Neuronal stem cell (in vitro differentiated cells): ENCODE measurements around the gene RIMKLA.

Experiments used
- DNase-seq: peaks from one replicate; pipeline ENCODE4 v3.0.0-alpha.2; 2013; ENCODE audit warnings: low spot score
- H2AFZ ChIP-seq: one replicate; pipeline ENCODE4 v1.6.1; 2013; ENCODE audit warnings: mild to moderate bottlenecking, low read length, inconsistent platforms
- H2AK5ac ChIP-seq: 2 replicates; pipeline ENCODE4 v1.6.1; 2013; ENCODE audit warnings: low read depth, mild to moderate bottlenecking, inconsistent platforms, low read length, moderate library complexity, mixed read lengths
- H2BK120ac ChIP-seq: 2 replicates; pipeline ENCODE4 v1.6.1; 2013; ENCODE audit warnings: low read depth, mild to moderate bottlenecking, inconsistent platforms, low read length, moderate library complexity, mixed read lengths
- H2BK12ac ChIP-seq: one replicate; pipeline ENCODE4 v1.6.1; 2013; ENCODE audit warnings: low read length, inconsistent platforms
- H2BK15ac ChIP-seq: 2 replicates; pipeline ENCODE4 v1.6.1; 2013; ENCODE audit warnings: mild to moderate bottlenecking, low read length, inconsistent platforms, mixed read lengths
- H2BK5ac ChIP-seq: one replicate; pipeline ENCODE4 v1.6.1; 2013; ENCODE audit warnings: inconsistent platforms, mild to moderate bottlenecking, low read length, moderate library complexity
- H3K14ac ChIP-seq: one replicate; pipeline ENCODE4 v1.6.1; 2013; ENCODE audit warnings: low read length, inconsistent platforms
- H3K18ac ChIP-seq: 2 replicates; pipeline ENCODE4 v1.6.1; 2013; ENCODE audit warnings: low read length, inconsistent platforms
- H3K23ac ChIP-seq: 2 replicates; pipeline ENCODE4 v1.6.1; 2013; ENCODE audit warnings: low read depth, mild to moderate bottlenecking, mixed read lengths, low read length, inconsistent platforms; ENCODE audit not compliant: poor library complexity
- H3K27ac ChIP-seq: replicated peaks from 3 replicates; pipeline ENCODE4 v1.5.1; 2013; ENCODE audit warnings: low read length, inconsistent platforms
- H3K27me3 ChIP-seq, 3 experiments: 2 replicates each; pipeline ENCODE4 v1.6.1; 2013; ENCODE audit warnings: low read length in 3 of 3, mild to moderate bottlenecking in 2 of 3, inconsistent platforms in 1 of 3, low read depth in 1 of 3, mixed read lengths in 1 of 3, moderate library complexity in 1 of 3; ENCODE audit not compliant: control insufficient read depth in 3 of 3, insufficient read depth in 3 of 3
- H3K36me3 ChIP-seq, 2 donors: replicated peaks in 1 of 2; 2 replicates each; pipeline ENCODE4 v1.6.1; 2013; ENCODE audit warnings: low read length in 2 of 2; ENCODE audit not compliant: control insufficient read depth in 2 of 2, insufficient read depth in 2 of 2
- H3K4ac ChIP-seq: 2 replicates; pipeline ENCODE4 v1.6.1; 2013; ENCODE audit warnings: inconsistent platforms, mild to moderate bottlenecking, low read length, moderate library complexity
- H3K4me1 ChIP-seq, 2 donors: 1 replicate in 1 of 2; 2 replicates in 1 of 2; pipeline ENCODE4 v1.6.1; 2013; ENCODE audit warnings: low read length in 2 of 2, low read depth in 1 of 2; ENCODE audit not compliant: control insufficient read depth in 2 of 2, insufficient read depth in 1 of 2
- H3K4me2 ChIP-seq: one replicate; pipeline ENCODE4 v1.6.1; 2013; ENCODE audit warnings: mild to moderate bottlenecking, low read length, inconsistent platforms; ENCODE audit not compliant: insufficient read depth, poor library complexity, severe bottlenecking
- H3K4me3 ChIP-seq, 2 donors: 2 replicates each; pipeline ENCODE4 v1.5.1; 2013; ENCODE audit warnings: low read length in 2 of 2, mild to moderate bottlenecking in 2 of 2, inconsistent platforms in 1 of 2, moderate library complexity in 1 of 2
- H3K79me1 ChIP-seq: one replicate; pipeline ENCODE4 v1.6.1; 2013; ENCODE audit warnings: low read depth, mild to moderate bottlenecking, inconsistent platforms, low read length, moderate library complexity
- H3K9ac ChIP-seq: one replicate; pipeline ENCODE4 v1.6.1; 2013; ENCODE audit warnings: mild to moderate bottlenecking, low read depth, low read length, inconsistent platforms; ENCODE audit not compliant: poor library complexity
- H3K9me3 ChIP-seq, 2 donors: replicated peaks in 1 of 2; 2 replicates each; pipeline versions ENCODE3 to v1.6.1; 2013; ENCODE audit warnings: low read length in 2 of 2, mild to moderate bottlenecking in 2 of 2, inconsistent platforms in 1 of 2, low read depth in 1 of 2, mixed read lengths in 1 of 2, moderate library complexity in 1 of 2; ENCODE audit not compliant: control insufficient read depth in 2 of 2, insufficient read depth in 1 of 2
- H4K8ac ChIP-seq: one replicate; pipeline ENCODE4 v1.6.1; 2013; ENCODE audit warnings: low read depth, mild to moderate bottlenecking, inconsistent platforms, low read length, moderate library complexity
- H4K91ac ChIP-seq: one replicate; pipeline ENCODE4 v1.6.1; 2013; ENCODE audit warnings: low read length, low read depth, mild to moderate bottlenecking, inconsistent platforms; ENCODE audit not compliant: poor library complexity
- WGBS, 2 donors: extraction: QIAGEN DNeasy Blood & Tissue Kit; methylation state at CpG; one replicate each; pipeline ENCODE4 v1.1.7; 2013; ENCODE audit warnings: missing lambda C conversion rate in 2 of 2, mixed read lengths in 1 of 2; ENCODE audit not compliant: insufficient read length in 2 of 2, insufficient replicate concordance in 1 of 2; ENCODE audit errors: extremely low coverage in 2 of 2; 5-methylcytosine and 5-hydroxymethylcytosine counted together

The RIMKLA gene

DNA sequence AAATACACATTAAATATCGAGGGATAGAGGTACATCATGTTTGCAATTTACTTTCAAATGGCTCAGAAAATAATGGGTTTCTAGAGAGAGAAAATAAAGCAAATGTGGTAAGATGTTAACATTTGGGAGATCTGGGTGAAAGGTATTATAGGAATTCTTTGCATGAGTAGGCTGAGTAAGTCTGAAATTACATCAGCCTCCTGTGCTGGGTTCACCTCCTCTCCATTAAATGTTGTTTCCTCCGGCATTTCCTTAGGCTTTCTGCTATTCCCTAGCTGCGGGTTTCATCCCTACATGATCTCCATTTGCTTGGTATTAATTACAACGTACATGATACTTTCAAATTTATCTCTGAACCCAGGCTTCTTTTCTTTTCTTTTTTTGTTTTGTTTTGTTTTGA is 43.6 kb downstream of the RIMKLA start:
- peaks cover 0 to 32% (median 0%) of the 10 kb centered on the region in 3 experiments for H3K27me3 ChIP-seq
- H3K23ac ChIP-seq: no peak overlapping the region
- no peak overlapping the region for H2BK12ac ChIP-seq
- no CpG with 5 or more reads among the region's 4 CpGs for WGBS, 2 donors
- H2AFZ ChIP-seq: no peak overlapping the region
- H4K8ac ChIP-seq: no peak overlapping the region
- H2AK5ac ChIP-seq: no peak overlapping the region
- no peak overlapping the region for H3K4me2 ChIP-seq
- peaks cover 2% of the 10 kb centered on the region for H3K79me1 ChIP-seq
- H3K4me1 ChIP-seq: peaks cover 2 to 4% of the 10 kb centered on the region in 2 donors
- no peak overlapping the region for H3K27ac ChIP-seq
- H2BK15ac ChIP-seq: no peak overlapping the region
- H2BK120ac ChIP-seq: no peak overlapping the region
- no peak overlapping the region for H2BK5ac ChIP-seq
- H3K9me3 ChIP-seq: no peaks in the 10 kb centered on the region
- no peaks in the 10 kb centered on the region for H3K36me3 ChIP-seq
- DNase-seq: no peak
- H3K18ac ChIP-seq: no peak overlapping the region
- no peak overlapping the region for H3K4me3 ChIP-seq
- H3K14ac ChIP-seq: no peak overlapping the region
- no peak overlapping the region for H3K4ac ChIP-seq
- H4K91ac ChIP-seq: no peak overlapping the region
- no peak overlapping the region for H3K9ac ChIP-seq

DNA sequence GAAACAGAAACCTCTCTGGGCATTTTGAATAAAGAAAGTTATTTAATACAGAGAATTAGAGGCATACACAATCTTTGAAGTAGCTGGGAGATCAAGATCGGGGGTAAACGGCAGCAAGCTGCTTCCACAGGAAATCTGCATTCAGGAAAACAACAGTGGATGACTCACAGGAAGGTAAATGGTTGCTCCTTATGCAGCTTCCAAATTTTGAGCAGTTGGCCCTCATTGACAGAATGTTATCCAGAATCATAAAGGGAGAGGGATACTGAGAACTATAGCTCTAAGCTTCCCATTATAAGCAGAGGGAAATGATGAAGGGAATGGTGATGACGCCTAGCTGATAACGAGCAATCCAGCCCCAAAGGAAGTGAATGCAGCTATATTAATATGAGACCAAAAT is 46.6 kb downstream of the RIMKLA start:
- no peak overlapping the region for H3K27ac ChIP-seq
- H3K79me1 ChIP-seq: peaks cover 2% of the 10 kb centered on the region
- H4K91ac ChIP-seq: no peak overlapping the region
- no peak overlapping the region for H3K9ac ChIP-seq
- no peak overlapping the region for H2AFZ ChIP-seq
- peaks cover 0 to 4% of the 10 kb centered on the region in 2 donors for H3K4me1 ChIP-seq
- no peak overlapping the region for H2BK120ac ChIP-seq
- H3K9me3 ChIP-seq: no peaks in the 10 kb centered on the region
- H3K27me3 ChIP-seq: peaks cover 0 to 15% (median 0%) of the 10 kb centered on the region in 3 experiments
- no peak for DNase-seq
- no peak overlapping the region for H3K4me3 ChIP-seq
- H2BK12ac ChIP-seq: no peak overlapping the region
- no peak overlapping the region for H2BK15ac ChIP-seq
- H4K8ac ChIP-seq: no peak overlapping the region
- WGBS, 2 donors: no CpG with 5 or more reads among the region's 4 CpGs
- no peak overlapping the region for H3K4me2 ChIP-seq
- H3K36me3 ChIP-seq: no peaks in the 10 kb centered on the region
- no peak overlapping the region for H3K23ac ChIP-seq
- no peak overlapping the region for H3K14ac ChIP-seq
- H2BK5ac ChIP-seq: no peak overlapping the region
- H3K18ac ChIP-seq: no peak overlapping the region
- H3K4ac ChIP-seq: no peak overlapping the region
- no peak overlapping the region for H2AK5ac ChIP-seq

DNA sequence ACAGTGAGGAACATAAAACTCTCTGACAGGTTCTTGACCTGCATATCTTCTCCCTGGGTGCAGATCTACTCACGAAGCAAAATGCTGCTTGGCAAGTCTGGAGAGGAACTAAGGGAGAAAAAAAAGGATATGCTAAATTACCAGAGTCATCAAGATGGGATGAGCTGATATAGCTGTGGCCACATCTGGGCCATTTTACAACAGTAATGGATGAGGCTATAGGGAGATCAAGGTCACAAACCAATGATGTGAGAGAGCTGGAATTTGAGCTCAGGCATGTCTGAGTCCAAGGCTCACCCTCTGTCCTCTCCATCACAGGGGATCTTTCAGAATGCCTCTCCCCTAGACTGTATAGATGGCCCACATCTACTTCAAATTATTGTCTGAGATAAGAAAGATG is 49.0 kb downstream of the RIMKLA start:
- WGBS, 2 donors: no CpG with 5 or more reads among the region's 1 CpG
- H3K36me3 ChIP-seq: no peaks in the 10 kb centered on the region
- H2BK15ac ChIP-seq: no peak overlapping the region
- H3K9me3 ChIP-seq: no peaks in the 10 kb centered on the region
- H2BK120ac ChIP-seq: no peak overlapping the region
- no peak for DNase-seq
- no peaks in the 10 kb centered on the region for H3K4me1 ChIP-seq
- H4K91ac ChIP-seq: no peak overlapping the region
- H2BK5ac ChIP-seq: no peak overlapping the region
- H3K27ac ChIP-seq: no peak overlapping the region
- no peak overlapping the region for H3K23ac ChIP-seq
- H3K4me3 ChIP-seq: no peak overlapping the region
- no peak overlapping the region for H3K9ac ChIP-seq
- no peaks in the 10 kb centered on the region for H3K27me3 ChIP-seq
- H4K8ac ChIP-seq: no peak overlapping the region
- peaks cover 2% of the 10 kb centered on the region for H3K79me1 ChIP-seq
- H3K4ac ChIP-seq: no peak overlapping the region
- no peak overlapping the region for H3K4me2 ChIP-seq
- no peak overlapping the region for H2BK12ac ChIP-seq
- no peak overlapping the region for H2AFZ ChIP-seq
- no peak overlapping the region for H3K18ac ChIP-seq
- no peak overlapping the region for H3K14ac ChIP-seq
- H2AK5ac ChIP-seq: no peak overlapping the region

DNA sequence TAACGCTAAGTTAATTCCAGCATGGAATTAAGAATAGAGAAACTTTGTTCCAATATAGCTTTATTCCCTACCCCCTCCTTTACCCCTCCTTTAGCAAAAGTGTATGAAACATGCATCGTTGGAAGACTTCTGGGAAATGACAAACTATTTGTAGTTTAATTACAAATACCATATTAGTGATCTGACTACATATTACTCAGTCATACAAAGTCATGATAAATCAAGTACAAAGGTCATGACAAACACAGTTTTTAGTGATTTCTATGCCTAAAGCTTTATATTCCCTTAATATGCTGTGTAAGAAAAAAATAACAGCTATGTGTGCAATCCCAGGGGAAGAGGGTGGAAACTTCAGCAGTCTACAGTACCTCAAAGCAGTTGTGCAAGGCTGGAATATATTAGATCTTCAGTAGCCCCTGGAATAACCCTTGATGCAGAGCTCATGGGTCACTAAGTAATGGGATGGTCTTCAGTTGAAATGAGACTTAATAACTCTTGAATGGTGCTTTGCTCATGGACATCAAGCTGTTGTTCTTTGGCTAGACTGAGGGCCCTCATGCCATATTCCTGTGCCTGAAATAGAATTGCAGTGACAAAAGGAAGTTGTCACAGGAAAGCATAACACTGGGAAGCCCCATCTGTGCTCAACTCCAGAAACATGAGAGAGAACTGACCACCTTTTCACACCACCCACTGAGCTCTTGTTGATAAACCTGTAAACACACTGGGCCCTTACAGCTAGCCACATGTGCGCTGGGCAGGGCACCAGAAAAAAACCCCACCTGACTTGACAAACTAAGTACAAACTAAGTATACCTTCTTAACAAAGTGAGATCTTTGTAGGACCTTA is 49.9 kb downstream of the RIMKLA start:
- no peak for DNase-seq
- no peak overlapping the region for H2BK120ac ChIP-seq
- no CpG with 5 or more reads among the region's 3 CpGs for WGBS, 2 donors
- H3K14ac ChIP-seq: no peak overlapping the region
- H4K91ac ChIP-seq: no peak overlapping the region
- H2BK5ac ChIP-seq: no peak overlapping the region
- no peaks in the 10 kb centered on the region for H3K4me1 ChIP-seq
- H3K27me3 ChIP-seq: no peaks in the 10 kb centered on the region
- no peak overlapping the region for H3K9ac ChIP-seq
- H3K18ac ChIP-seq: no peak overlapping the region
- H3K79me1 ChIP-seq: peaks cover under 1% of the 10 kb centered on the region
- H3K4ac ChIP-seq: no peak overlapping the region
- no peak overlapping the region for H3K4me3 ChIP-seq
- H2BK12ac ChIP-seq: no peak overlapping the region
- no peak overlapping the region for H2AK5ac ChIP-seq
- H3K27ac ChIP-seq: no peak overlapping the region
- H3K9me3 ChIP-seq: no peaks in the 10 kb centered on the region
- H3K23ac ChIP-seq: no peak overlapping the region
- no peaks in the 10 kb centered on the region for H3K36me3 ChIP-seq
- H2BK15ac ChIP-seq: no peak overlapping the region
- H3K4me2 ChIP-seq: no peak overlapping the region
- no peak overlapping the region for H2AFZ ChIP-seq
- no peak overlapping the region for H4K8ac ChIP-seq
